Stimulated activated CD4-positive, alpha-beta T cell treated with anti-CD3 and anti-CD28 coated beads, Interleukin-12 subunit alpha, Interleukin-12 subunit beta, amount 100 ng/mL, for 4 hours (primary cell): Measurements from ENCODE around the gene MEPCE.
"Not testable (repeated sequence)": the region's sequence is repeated elsewhere in the genome, so short reads cannot be mapped to it uniquely, and the experiment has no call there.

ENCODE experiments used
- DNase-seq: peaks from one replicate; pipeline ENCODE4 v3.0.0-alpha.2; 2020

The MEPCE gene

GRCh38 chr7:100429637-100430492 lies at the start of gene MEPCE:
TSS of gene MEPCE (plus strand) at chr7:100429831. CDS start at chr7:100430019, 188 bp downstream.
- peak; percentile 98 for DNase-seq

GRCh38 chr7:100380196-100380595 lies 49.4 kb upstream of the MEPCE start:
- no peak for DNase-seq

DNA sequence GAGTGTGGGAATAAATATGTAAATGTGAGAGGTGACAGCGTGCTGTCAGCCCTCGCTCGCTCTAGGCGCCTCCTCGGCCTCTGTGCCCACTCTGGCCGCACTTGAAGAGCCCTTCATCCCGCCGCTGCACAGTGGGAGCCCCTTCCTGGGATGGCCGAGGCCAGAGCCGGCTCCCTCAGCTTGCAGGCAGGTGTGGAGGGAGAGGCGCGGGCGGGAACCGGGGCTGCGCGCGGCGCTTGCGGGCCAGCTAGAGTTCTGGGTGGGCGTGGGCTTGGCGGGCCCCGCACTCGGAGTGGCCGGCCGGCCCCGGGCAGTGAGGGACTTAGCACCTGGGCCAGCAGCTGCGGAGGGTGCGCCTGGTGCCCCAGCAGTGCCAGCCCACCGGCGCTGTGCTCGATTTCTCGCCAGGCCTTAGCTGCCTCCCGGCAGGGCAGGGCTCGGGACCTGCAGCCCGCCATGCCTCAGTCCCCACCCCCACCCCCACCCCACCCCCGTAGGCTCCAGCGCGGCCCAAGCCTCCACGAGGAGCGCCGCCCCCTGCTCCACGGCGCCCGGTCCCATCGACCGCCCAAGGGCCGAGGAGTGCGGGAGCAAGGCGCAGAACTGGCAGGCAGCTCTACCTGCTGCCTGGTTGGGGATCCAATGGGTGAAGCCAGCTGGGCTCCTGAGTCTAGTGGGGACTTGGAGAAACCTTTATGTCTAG lies 47.9 kb upstream of the MEPCE start:
- DNase-seq = not testable (repeated sequence)

- not testable (repeated sequence) for DNase-seq
Observed at GRCh38 chr7:100382234-100382853, 47.3 kb upstream of the MEPCE start.

DNA sequence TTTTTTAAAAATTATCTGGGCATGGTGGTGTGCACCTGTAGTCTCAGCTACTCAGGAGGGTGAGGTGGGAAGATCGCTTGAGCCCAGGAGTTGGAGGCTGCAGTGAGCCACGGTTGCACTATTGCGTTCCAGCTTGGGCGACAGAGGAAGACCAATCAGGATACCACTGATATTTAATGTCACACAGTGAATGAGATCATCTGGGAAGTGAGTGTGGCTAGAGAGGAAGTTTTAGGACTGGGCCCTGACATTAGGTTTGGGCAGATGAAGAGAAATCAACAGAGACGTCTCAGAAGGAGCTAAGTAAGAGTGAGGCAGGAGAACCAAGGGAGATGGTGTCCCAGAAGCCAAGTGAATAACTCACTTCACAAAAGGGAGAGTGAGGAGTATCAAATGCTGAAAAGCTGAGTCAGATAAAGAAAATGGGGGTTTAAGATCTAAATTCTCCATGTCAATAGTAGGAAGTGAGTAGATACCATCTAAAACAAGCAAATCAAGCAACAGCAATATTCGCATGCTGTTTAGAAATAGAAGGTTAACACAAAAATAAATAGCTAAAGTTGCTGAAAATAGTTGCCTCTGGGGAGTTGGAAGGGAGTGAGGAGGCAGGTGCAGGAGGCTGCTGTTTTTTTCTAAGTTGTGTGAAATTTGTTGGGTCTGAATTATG lies 44.9 kb upstream of the MEPCE start:
- no peak for DNase-seq

DNA sequence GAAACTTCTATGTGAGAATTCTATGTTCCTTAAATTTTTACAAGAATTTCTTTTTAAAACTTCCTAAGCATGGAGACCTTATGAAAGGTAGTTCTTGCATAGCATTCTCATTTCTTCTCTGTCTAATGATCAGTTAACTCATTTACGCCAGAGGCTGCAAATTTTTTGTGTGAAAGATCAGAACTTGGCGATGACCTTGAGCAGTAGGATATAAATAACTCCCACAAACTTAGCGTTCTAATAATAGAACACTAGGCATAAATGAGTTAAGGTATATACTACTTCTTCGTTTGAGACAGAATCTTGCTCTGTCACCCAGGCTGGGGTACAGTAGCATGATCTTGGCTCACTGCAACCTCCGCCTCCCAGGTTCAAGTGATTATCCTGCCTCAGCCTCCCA lies 42.7 kb upstream of the MEPCE start:
- no peak for DNase-seq

DNA sequence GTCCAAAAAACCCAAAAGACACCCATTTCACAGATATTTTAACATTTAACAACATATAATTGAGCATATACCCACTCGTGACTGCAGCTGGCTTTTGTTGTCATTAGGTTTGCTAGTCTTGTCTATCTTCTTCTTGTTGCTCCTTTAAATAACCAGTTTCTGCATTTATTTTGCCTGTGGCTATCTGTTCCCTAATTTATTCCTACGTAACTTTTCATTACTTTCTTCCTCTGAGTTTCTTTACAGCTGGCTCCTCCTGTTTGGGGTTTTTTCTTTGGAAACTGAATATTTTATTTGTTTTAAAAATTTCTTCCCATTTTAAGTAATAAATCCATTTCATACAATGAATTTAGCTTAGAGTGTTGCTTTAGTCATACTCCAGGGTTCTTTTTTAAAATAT lies 41.9 kb upstream of the MEPCE start:
- no peak for DNase-seq

DNA sequence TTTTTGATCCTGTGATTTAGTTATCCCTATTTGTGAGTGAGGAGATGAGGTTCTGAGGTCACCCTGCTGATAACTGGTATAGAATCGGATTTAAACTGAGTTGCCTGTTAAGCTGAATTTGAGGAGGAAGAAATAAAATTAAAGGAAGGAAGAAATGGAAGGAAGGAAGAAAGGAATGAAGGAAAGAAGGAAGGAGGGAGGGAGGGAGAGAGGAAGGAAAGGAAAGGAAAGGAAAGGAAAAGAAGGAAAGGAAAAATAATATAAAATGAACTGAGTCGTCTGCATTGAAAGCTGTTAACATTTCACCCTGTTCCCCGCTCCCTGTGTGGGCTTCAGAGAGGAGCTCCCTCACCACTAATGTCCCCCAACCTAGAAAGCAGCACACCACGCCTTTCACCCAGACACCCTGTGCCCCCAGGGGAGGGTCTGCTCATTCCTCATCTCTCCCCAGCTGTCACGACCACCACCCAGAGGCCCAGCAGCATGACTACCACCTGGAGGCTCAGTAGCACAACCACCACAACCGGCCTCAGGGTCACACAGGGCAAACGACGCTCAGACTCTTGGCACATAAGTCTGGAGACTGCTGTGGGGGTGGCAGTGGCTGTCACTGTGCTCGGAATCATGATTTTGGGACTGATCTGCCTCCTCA lies 40.1 kb upstream of the MEPCE start:
- no peak for DNase-seq

DNA sequence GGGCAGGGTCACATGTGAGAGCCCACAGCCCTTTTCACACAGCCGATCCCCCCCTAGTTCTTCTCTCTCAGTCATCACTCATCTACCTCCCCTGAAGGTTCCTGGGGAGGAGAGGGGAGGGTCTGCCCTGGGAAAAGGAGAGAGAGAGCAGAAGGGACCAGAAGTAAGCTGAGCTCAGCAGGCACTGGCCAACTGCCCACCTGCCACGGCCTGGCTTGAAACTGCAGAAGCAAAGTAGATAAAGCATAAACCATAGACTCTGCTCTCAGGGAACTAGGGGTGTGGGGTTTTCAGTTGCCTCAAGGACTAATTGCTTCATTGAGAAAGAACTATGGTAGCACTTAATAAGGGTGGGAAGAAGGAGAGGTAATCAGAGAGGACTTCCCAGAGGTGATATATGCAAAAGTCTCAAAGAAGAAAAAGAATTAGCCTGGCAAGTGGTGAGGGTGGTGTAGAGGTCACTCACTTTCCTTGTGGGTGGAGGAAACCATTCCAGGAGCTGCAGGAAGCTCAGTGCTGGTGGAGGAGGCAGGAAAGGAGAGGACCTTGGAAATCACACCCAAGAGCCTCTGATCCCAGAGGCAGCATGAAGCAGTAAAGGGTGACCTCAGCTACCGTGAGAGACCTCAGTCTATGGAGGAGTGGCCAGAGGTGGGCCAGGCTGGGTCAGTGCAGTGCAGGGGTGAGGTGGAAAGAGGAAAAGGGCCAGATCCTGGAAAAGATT lies 39.2 kb upstream of the MEPCE start:
- no peak for DNase-seq

DNA sequence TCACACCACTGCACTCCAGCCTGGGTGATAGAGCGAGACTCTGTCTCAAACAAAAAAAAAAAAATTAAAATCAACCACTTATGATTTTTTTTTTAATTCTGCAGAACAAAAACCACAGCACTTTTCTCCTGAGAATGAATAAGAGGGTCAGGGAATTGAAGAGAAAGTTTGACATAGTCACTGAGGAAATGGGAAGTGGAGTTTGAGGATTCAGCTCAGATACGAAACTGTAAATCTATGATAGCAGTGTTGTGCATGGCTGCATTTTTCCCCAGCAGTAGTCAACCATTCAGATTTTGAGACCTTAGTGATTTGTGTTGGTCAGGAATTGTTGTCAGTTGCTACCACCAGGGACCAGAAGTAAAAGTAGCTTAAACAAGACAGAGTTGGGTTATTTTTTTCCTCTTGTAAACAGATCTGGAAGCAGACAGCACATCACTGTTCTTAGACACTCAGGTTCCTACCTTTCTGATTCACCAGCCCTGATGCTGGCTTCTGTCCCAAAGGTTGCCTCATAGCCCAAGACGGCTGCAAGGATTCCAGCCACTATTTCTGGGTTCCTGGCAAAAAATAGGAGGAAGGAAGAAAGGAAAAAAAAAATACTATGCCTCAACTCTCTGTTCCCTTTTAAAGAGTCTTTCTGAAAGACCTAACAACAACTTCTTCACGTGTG lies 36.3 kb upstream of the MEPCE start:
- DNase-seq = no peak

GRCh38 chr7:100394077-100394476 lies 35.6 kb upstream of the MEPCE start:
- DNase-seq = no peak

- peak; percentile 23 for DNase-seq
Observed at GRCh38 chr7:100396421-100396982, 33.1 kb upstream of the MEPCE start.

- DNase-seq = no peak
Observed at GRCh38 chr7:100397315-100398081, 32.1 kb upstream of the MEPCE start.

DNA sequence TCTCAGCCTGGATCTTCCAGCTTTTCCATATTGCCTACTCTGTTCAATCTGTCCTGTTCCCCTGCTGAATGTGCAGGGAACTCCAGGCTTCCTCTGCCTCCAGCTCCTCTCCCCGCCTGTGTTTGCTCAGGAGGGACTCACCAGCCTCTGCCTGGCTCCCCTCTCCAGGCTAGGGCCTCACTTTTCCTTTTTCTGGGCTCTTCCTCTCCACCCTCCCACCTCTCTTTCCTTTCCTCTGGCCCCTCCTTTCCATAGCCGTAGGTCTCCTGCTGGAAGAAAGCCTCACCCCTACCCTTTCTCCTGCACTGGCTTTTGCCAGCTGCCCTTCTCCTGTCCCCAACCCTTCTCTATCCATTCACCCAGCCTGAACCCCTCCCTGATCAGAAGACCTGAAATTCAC lies 31.4 kb upstream of the MEPCE start:
- no peak for DNase-seq

DNA sequence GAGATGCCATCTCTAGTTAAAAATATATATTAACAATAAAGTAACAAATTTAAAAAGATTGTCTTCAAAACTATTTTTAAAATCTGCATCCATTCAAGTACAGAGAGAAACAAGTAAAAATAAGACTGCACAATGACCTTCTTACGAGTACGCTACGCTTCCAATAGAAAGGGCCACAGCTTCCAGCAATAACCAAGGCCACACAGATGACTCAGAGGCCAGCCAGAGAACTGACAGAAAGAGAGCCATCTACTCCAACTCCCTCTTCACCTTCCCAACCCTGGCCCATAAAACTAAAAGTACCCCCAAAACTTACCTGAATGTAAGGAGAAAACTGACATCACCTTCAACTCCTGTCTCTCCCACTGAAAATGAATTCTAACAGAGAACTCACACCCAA lies 29.6 kb upstream of the MEPCE start:
- no peak for DNase-seq

GRCh38 chr7:100400656-100401055 lies 29.0 kb upstream of the MEPCE start:
- no peak for DNase-seq

GRCh38 chr7:100401811-100402210 lies 27.8 kb upstream of the MEPCE start:
- DNase-seq = no peak

DNA sequence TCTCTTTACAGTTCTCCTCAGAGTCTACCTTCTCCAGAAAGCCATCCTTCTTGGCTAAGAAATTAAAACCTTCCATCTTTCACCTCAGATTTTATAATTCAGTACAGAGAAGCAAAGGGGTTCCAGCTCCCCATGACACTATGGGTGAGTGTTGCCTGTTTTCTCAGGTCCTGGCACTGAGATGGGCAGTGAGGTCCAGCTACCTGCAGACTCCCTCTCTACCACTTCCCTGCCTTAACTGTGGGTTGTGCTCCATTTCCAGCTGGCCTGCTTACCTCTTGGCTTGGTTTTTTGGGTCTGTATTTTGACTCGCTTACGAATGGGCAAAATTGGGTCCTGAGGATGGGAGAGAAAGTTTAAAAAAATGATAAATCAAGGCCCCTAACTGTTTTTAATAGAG lies 27.4 kb upstream of the MEPCE start:
- DNase-seq = no peak

DNA sequence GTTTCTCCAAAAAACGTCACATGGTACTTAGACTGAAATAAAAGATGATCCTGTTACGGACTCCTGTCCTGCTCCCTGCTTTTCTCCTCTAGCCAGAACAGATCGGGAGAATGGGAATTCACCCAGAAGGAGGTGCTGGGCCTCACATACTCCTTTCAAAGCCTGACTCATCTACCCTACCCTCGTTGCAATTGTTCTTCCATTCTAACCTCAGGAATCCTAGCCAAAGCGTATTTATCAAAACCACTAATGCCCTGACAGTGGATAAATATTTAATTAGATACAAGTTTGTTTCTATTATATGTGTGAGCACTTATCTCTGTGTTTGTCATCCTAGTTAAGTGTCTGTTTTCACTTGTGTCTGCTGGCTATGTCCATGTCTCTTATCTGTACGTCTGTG lies 22.9 kb upstream of the MEPCE start:
- no peak for DNase-seq
